Measurements from ENCODE around the gene SLC16A6. TPM values are rescaled to one million over a fixed set of nuclear protein-coding genes. Genes with fewer than 3 reads are reported as not detected.

The SLC16A6 gene
- total and polyA plus RNA-seq, 2 of the 4 experiments (the other 2 are of a cell fraction): 0.22 to 0.54 TPM

DNA sequence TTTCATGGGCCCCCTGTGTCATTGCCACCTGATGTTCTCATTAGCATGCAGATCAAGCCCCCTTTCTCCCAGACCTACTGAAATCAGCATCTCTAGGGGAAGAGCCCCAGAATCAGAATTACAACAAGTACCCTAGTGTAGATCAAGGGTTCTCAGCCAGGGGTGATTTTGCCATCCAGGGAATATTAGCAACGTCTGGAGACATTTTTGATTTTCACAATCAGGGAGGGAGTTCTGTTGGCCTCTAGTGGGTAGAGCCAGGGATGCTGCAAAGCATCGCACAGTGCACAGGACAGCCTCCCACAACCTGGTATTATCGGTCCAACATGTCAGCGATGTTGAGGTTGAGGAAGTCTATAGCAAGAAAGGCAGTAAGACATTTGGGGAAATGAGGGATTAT lies 35.8 kb downstream of the SLC16A6 start:
- Histone ChIP-seq H2BK20ac (ENCODE audit: low read depth, low read length) (no peak overlapping the region), H4K8ac (ENCODE audit: low read depth in 2 of 2, low read length in 2 of 2) (no peak overlapping the region), H3K14ac (replicated peaks; ENCODE audit: low read depth, low read length) (no peak overlapping the region), H3K18ac (ENCODE audit: low read depth, low read length) (no peak overlapping the region), H3K56ac (ENCODE audit: extremely low read depth, insufficient read depth, low read length) (no peak overlapping the region), H3K4ac (ENCODE audit: low read depth, low read length) (no peak overlapping the region), H3K27me3 (ENCODE audit: control insufficient read depth, insufficient read depth, low read length) (no peaks in the 10 kb centered on the region), H4K91ac (ENCODE audit: insufficient read depth, low read depth, low read length) (no peak overlapping the region), H3K4me1 (ENCODE audit: control insufficient read depth, insufficient read depth, low read length) (no peaks in the 10 kb centered on the region), H2BK15ac (ENCODE audit: low read depth, low read length) (no peak overlapping the region), H2BK5ac (ENCODE audit: low read depth, low read length, poor library complexity, severe bottlenecking) (no peak overlapping the region), H3K27ac (ENCODE audit: insufficient read depth, low read length) (no peak overlapping the region), H2AK9ac (replicated peaks; ENCODE audit: low read depth, low read length, poor library complexity) (no peak overlapping the region), H3K23ac (ENCODE audit: low read depth, low read length) (no peak overlapping the region), H3K4me3 (ENCODE audit: insufficient read depth, low read depth, low read length) (no peak overlapping the region), H4K5ac (ENCODE audit: low read depth, low read length) (no peak overlapping the region), H3K36me3 (ENCODE audit: control insufficient read depth, insufficient read depth, low read length) (peaks cover 11% of the 10 kb centered on the region), H3K4me2 (ENCODE audit: low read depth, low read length) (no peak overlapping the region), H3K79me1 (ENCODE audit: low read depth in 1 of 2, low read length in 2 of 2) (peaks cover 0 to 3% of the 10 kb centered on the region in 2 experiments; a peak in 2 of 4 replicates), H2BK120ac (ENCODE audit: low read depth, low read length) (no peak overlapping the region), H3K9ac (ENCODE audit: low read depth, low read length) (no peak overlapping the region), H3K9me3 (ENCODE audit: control insufficient read depth, insufficient read depth, low read length) (no peaks in the 10 kb centered on the region), H4K20me1 (ENCODE audit: insufficient read depth, low read length) (no peaks in the 10 kb centered on the region), H2AK5ac (ENCODE audit: low read depth, low read length) (no peak overlapping the region), H2AFZ (replicated peaks; ENCODE audit: low read length, poor library complexity) (no peak overlapping the region), H3K9me1 (ENCODE audit: insufficient read depth, low read length) (peaks cover 4% of the 10 kb centered on the region)
- no peak for DNase-seq
- CTCF ChIA-PET: no interaction called here
- TF ChIP-seq FOS (IDR thresholded peaks at IDR 0.05; ENCODE audit: low read depth, low read length) (no peak), BHLHE40 (IDR thresholded peaks at IDR 0.05; ENCODE audit: low read depth, low read length) (no peak), MAFK (IDR thresholded peaks at IDR 0.05; ENCODE audit: low read depth, low read length) (no peak), CEBPB (IDR thresholded peaks at IDR 0.05; ENCODE audit: low read depth, low read length) (no peak), NFE2L2 (IDR thresholded peaks at IDR 0.05; ENCODE audit: low read depth, low read length) (no peak), RCOR1 (IDR thresholded peaks at IDR 0.05; ENCODE audit: insufficient replicate concordance, low read length) (no peak), MXI1 (IDR thresholded peaks at IDR 0.05; ENCODE audit: borderline replicate concordance, low read depth, low read length) (no peak), POLR2A (IDR thresholded peaks at IDR 0.05; ENCODE audit: low read depth, low read length) (no peak), RFX5 (IDR thresholded peaks at IDR 0.05; ENCODE audit: low read depth, low read length) (no peak), CHD1 (IDR thresholded peaks at IDR 0.05; ENCODE audit: low read depth, low read length) (no peak), MAZ (IDR thresholded peaks at IDR 0.05; ENCODE audit: borderline replicate concordance, low read depth, low read length) (no peak), RAD21 (IDR thresholded peaks at IDR 0.05; ENCODE audit: low read length) (no peak), SMC3 (IDR thresholded peaks at IDR 0.05; ENCODE audit: low read depth, low read length) (no peak)
- TF ChIP-seq, protein P1, sequence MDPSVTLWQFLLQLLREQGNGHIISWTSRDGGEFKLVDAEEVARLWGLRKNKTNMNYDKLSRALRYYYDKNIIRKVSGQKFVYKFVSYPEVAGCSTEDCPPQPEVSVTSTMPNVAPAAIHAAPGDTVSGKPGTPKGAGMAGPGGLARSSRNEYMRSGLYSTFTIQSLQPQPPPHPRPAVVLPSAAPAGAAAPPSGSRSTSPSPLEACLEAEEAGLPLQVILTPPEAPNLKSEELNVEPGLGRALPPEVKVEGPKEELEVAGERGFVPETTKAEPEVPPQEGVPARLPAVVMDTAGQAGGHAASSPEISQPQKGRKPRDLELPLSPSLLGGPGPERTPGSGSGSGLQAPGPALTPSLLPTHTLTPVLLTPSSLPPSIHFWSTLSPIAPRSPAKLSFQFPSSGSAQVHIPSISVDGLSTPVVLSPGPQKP (IDR thresholded peaks at IDR 0.05; ENCODE audit: borderline replicate concordance, low read depth, low read length): no peak
- TF ChIP-seq, protein P2, sequence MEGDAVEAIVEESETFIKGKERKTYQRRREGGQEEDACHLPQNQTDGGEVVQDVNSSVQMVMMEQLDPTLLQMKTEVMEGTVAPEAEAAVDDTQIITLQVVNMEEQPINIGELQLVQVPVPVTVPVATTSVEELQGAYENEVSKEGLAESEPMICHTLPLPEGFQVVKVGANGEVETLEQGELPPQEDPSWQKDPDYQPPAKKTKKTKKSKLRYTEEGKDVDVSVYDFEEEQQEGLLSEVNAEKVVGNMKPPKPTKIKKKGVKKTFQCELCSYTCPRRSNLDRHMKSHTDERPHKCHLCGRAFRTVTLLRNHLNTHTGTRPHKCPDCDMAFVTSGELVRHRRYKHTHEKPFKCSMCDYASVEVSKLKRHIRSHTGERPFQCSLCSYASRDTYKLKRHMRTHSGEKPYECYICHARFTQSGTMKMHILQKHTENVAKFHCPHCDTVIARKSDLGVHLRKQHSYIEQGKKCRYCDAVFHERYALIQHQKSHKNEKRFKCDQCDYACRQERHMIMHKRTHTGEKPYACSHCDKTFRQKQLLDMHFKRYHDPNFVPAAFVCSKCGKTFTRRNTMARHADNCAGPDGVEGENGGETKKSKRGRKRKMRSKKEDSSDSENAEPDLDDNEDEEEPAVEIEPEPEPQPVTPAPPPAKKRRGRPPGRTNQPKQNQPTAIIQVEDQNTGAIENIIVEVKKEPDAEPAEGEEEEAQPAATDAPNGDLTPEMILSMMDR (conservative IDR thresholded peaks at IDR 0.05; ENCODE audit: low read depth, low read length): no peak
- TF ChIP-seq, protein P3, sequence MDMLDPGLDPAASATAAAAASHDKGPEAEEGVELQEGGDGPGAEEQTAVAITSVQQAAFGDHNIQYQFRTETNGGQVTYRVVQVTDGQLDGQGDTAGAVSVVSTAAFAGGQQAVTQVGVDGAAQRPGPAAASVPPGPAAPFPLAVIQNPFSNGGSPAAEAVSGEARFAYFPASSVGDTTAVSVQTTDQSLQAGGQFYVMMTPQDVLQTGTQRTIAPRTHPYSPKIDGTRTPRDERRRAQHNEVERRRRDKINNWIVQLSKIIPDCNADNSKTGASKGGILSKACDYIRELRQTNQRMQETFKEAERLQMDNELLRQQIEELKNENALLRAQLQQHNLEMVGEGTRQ (IDR thresholded peaks at IDR 0.05; ENCODE audit: low read depth, low read length): no peak
- no peak for ATAC-seq (ENCODE audit: low read depth)
- no TSS peak for BruUV-seq (replicated peaks)
- intact Hi-C loops (cut with micrococcal nuclease) (no loop called here), in situ Hi-C loops (cut with MboI; ENCODE audit: low sequenced_read_pairs) (loop anchor here (25.0 kb wide), 1 partner anchor 507 kb away; no protein-coding TSS in a partner anchor), dilution Hi-C loops (cut with HindIII; ENCODE audit: low sequenced_read_pairs, unreplicated experiment) (no loop called here)
- WGBS, 2 experiments (ENCODE audit: extremely low coverage in 2 of 2, insufficient read length in 1 of 2): 92% methylated on average over 2 of the region's 4 CpGs; no CpG with 5 or more reads in 1 of the 2 experiments
- POLR2A ChIA-PET (ENCODE audit: unreplicated experiment): no interaction called here
